ENCODE data around the gene ARRB1.

ARRB1 gene

DNA sequence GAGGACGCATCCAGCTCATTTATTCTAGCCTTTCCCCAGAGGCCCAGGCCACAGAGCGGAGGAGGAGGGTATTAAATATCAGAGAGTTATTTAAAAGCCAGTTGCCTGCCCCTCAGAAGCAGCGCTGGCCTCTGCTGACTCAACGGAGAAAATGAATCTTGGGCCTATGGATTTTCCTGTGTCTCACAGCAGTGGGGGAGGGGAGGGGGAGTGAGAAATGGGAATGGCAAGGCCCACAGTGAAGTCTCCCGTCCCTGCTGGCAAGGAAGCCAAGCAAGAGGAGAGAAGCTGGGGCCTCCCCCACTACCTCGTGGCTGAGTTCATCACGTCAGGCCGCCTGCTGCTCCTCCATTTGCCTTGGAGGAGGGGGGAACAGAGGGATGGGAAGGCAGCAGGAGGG lies 115.4 kb downstream of the ARRB1 start (continued):
- TF ChIP-seq ZNF580 (tag by site-specific recombination; IDR thresholded peaks at IDR 0.05), result no peak
- TF ChIP-seq, protein P1, sequence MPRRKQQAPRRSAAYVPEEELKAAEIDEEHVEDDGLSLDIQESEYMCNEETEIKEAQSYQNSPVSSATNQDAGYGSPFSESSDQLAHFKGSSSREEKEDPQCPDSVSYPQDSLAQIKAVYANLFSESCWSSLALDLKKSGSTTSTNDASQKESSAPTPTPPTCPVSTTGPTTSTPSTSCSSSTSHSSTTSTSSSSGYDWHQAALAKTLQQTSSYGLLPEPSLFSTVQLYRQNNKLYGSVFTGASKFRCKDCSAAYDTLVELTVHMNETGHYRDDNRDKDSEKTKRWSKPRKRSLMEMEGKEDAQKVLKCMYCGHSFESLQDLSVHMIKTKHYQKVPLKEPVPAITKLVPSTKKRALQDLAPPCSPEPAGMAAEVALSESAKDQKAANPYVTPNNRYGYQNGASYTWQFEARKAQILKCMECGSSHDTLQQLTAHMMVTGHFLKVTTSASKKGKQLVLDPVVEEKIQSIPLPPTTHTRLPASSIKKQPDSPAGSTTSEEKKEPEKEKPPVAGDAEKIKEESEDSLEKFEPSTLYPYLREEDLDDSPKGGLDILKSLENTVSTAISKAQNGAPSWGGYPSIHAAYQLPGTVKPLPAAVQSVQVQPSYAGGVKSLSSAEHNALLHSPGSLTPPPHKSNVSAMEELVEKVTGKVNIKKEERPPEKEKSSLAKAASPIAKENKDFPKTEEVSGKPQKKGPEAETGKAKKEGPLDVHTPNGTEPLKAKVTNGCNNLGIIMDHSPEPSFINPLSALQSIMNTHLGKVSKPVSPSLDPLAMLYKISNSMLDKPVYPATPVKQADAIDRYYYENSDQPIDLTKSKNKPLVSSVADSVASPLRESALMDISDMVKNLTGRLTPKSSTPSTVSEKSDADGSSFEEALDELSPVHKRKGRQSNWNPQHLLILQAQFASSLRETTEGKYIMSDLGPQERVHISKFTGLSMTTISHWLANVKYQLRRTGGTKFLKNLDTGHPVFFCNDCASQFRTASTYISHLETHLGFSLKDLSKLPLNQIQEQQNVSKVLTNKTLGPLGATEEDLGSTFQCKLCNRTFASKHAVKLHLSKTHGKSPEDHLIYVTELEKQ (tag by site-specific recombination; IDR thresholded peaks at IDR 0.05; ENCODE audit: borderline replicate concordance), result no peak
- no peak for TF ChIP-seq ZNF791 (tag by site-specific recombination; IDR thresholded peaks at IDR 0.05)
- TF ChIP-seq ZNF621 (tag by site-specific recombination; IDR thresholded peaks at IDR 0.05), result no peak
- TF ChIP-seq ZNF266 (tag by site-specific recombination; IDR thresholded peaks at IDR 0.05; ENCODE audit: low read depth), result no peak
- no peak for TF ChIP-seq ZNF670 (tag by site-specific recombination; IDR thresholded peaks at IDR 0.05; ENCODE audit: low read depth)
- TF ChIP-seq ZFP69B (tag by site-specific recombination; IDR thresholded peaks at IDR 0.05), result no peak
- no peak for TF ChIP-seq ZNF677 (tag by site-specific recombination; IDR thresholded peaks at IDR 0.05)

- no peak overlapping the region for H3K27ac ChIP-seq (ENCODE audit: extremely low read depth, low read depth, low read length)
- H3K4me1 ChIP-seq (ENCODE audit: control insufficient read depth, insufficient read depth, low read length), result no peaks in the 10 kb centered on the region
- H3K4me3 ChIP-seq (ENCODE audit: low read depth, low read length), result no peak overlapping the region
- CTCF ChIA-PET, result interaction anchor here (0.9 to 3.6 kb wide), 5 partner anchors 8 to 203 kb away, joined by 3 to 18 read pairs (median 6); no protein-coding TSS in a partner anchor
- TF ChIP-seq ZFP37 (tag by site-specific recombination; IDR thresholded peaks at IDR 0.05) (no peak), ZNF274 (IDR thresholded peaks at IDR 0.05; ENCODE audit: low read length) (no peak), ZNF274 (tag by site-specific recombination; IDR thresholded peaks at IDR 0.05; ENCODE audit: borderline replicate concordance) (no peak), REST (tag by site-specific recombination; IDR thresholded peaks at IDR 0.05) (peak; percentile 96), ZNF837 (tag by site-specific recombination; IDR thresholded peaks at IDR 0.05) (no peak), SCRT2 (tag by site-specific recombination; IDR thresholded peaks at IDR 0.05) (0 out of 2 replicates have a peak, but pooled peaks have one; percentile 34)
- no peaks in the 10 kb centered on the region for H3K36me3 ChIP-seq (ENCODE audit: control insufficient read depth in 2 of 2, insufficient read depth in 1 of 2, low read length in 2 of 2)
- POLR2A ChIA-PET, result interaction anchor here (0.9 kb wide), 1 partner anchor 19 kb away, joined by 3 read pairs; no protein-coding TSS in a partner anchor
- no peaks in the 10 kb centered on the region for H3K9me3 ChIP-seq (ENCODE audit: control insufficient read depth, insufficient read depth, low read depth, low read length)
These were observed 117.7 kb downstream of the ARRB1 start for GRCh38 chr11:75233754-75234172.

DNA sequence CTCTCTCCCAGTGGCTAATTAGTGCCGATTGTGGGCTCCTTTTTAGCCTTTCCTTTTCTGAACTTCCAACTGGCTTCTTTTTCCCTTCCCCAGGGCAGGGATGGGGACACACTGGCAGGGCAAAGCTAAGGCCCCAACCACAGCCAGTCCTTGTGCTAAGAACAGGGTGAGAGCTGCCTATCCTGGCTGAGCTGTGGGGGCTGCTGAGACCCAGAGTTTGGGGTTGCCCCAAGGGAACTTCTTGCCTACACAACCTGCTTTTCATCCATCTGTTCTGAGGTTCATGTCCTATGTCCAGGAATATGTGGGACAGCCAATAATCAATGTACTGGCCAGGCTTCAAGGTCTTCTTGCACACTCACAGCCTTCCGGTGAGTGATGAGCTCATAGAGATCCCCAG lies 120.8 kb downstream of the ARRB1 start:
- Histone ChIP-seq H3K4me1 (ENCODE audit: control insufficient read depth, insufficient read depth, low read length) (no peaks in the 10 kb centered on the region), H3K36me3 (ENCODE audit: control insufficient read depth in 2 of 2, insufficient read depth in 1 of 2, low read length in 2 of 2) (no peaks in the 10 kb centered on the region), H3K9me3 (ENCODE audit: control insufficient read depth, insufficient read depth, low read depth, low read length) (no peaks in the 10 kb centered on the region), H3K27ac (ENCODE audit: extremely low read depth, low read depth, low read length) (no peak overlapping the region), H3K4me3 (ENCODE audit: low read depth, low read length) (no peak overlapping the region)
- POLR2A ChIA-PET, result no interaction called here
- CTCF ChIA-PET, result interaction anchor here (0.8 to 3.6 kb wide), 4 partner anchors 11 to 90 kb away, joined by 3 to 18 read pairs (median 7); no protein-coding TSS in a partner anchor
- TF ChIP-seq ZNF223 (tag by site-specific recombination; IDR thresholded peaks at IDR 0.05) (no peak), ZBTB7A (tag by site-specific recombination; IDR thresholded peaks at IDR 0.05; ENCODE audit: low read depth) (no peak)
- TF ChIP-seq, protein P2, sequence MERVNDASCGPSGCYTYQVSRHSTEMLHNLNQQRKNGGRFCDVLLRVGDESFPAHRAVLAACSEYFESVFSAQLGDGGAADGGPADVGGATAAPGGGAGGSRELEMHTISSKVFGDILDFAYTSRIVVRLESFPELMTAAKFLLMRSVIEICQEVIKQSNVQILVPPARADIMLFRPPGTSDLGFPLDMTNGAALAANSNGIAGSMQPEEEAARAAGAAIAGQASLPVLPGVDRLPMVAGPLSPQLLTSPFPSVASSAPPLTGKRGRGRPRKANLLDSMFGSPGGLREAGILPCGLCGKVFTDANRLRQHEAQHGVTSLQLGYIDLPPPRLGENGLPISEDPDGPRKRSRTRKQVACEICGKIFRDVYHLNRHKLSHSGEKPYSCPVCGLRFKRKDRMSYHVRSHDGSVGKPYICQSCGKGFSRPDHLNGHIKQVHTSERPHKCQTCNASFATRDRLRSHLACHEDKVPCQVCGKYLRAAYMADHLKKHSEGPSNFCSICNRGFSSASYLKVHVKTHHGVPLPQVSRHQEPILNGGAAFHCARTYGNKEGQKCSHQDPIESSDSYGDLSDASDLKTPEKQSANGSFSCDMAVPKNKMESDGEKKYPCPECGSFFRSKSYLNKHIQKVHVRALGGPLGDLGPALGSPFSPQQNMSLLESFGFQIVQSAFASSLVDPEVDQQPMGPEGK (tag by site-specific recombination; IDR thresholded peaks at IDR 0.05), result no peak
- TF ChIP-seq, protein P3, sequence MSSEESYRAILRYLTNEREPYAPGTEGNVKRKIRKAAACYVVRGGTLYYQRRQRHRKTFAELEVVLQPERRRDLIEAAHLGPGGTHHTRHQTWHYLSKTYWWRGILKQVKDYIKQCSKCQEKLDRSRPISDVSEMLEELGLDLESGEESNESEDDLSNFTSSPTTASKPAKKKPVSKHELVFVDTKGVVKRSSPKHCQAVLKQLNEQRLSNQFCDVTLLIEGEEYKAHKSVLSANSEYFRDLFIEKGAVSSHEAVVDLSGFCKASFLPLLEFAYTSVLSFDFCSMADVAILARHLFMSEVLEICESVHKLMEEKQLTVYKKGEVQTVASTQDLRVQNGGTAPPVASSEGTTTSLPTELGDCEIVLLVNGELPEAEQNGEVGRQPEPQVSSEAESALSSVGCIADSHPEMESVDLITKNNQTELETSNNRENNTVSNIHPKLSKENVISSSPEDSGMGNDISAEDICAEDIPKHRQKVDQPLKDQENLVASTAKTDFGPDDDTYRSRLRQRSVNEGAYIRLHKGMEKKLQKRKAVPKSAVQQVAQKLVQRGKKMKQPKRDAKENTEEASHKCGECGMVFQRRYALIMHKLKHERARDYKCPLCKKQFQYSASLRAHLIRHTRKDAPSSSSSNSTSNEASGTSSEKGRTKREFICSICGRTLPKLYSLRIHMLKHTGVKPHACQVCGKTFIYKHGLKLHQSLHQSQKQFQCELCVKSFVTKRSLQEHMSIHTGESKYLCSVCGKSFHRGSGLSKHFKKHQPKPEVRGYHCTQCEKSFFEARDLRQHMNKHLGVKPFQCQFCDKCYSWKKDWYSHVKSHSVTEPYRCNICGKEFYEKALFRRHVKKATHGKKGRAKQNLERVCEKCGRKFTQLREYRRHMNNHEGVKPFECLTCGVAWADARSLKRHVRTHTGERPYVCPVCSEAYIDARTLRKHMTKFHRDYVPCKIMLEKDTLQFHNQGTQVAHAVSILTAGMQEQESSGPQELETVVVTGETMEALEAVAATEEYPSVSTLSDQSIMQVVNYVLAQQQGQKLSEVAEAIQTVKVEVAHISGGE (tag by site-specific recombination; conservative IDR thresholded peaks at IDR 0.05; ENCODE audit: low read depth), result no peak
